Effector CD4-positive, alpha-beta T cell (primary cell): ENCODE data around the gene MET.
"Not testable (repeated sequence)": the region's sequence is repeated elsewhere in the genome, so short reads cannot be mapped to it uniquely, and the experiment has no call there.

Source experiments
- DNase-seq: peaks from one replicate; pipeline ENCODE4 v3.0.0-alpha.2; 2020

The MET gene

GRCh38 chr7:116730097-116731022 is 58.4 kb downstream of the MET start:
- no peak for DNase-seq

GRCh38 chr7:116731023-116731395 is 59.0 kb downstream of the MET start:
- no peak for DNase-seq

- DNase-seq, result no peak
These were observed 59.7 kb downstream of the MET start for GRCh38 chr7:116731445-116732335.

- no peak for DNase-seq
These were observed 61.0 kb downstream of the MET start for GRCh38 chr7:116732788-116733694.

- DNase-seq, result no peak
These were observed 62.1 kb downstream of the MET start for GRCh38 chr7:116733924-116734580.

- no peak for DNase-seq
These were observed 62.7 kb downstream of the MET start for GRCh38 chr7:116734710-116735109.

- no peak for DNase-seq
These were observed 65.1 kb downstream of the MET start for GRCh38 chr7:116736927-116737715.

- no peak for DNase-seq
These were observed 66.4 kb downstream of the MET start for GRCh38 chr7:116738378-116738777.

GRCh38 chr7:116739307-116739706 is 67.3 kb downstream of the MET start:
- no peak for DNase-seq

GRCh38 chr7:116740231-116740630 is 68.2 kb downstream of the MET start:
- no peak for DNase-seq

- no peak for DNase-seq
These were observed 68.9 kb downstream of the MET start for GRCh38 chr7:116740755-116741462.

GRCh38 chr7:116741625-116742316 is 69.8 kb downstream of the MET start:
- DNase-seq, result no peak

- DNase-seq, result no peak
These were observed 70.6 kb downstream of the MET start for GRCh38 chr7:116742641-116743040.

- not testable (repeated sequence) for DNase-seq
These were observed 71.8 kb downstream of the MET start for GRCh38 chr7:116743835-116744234.

- not testable (repeated sequence) for DNase-seq
These were observed 74.4 kb downstream of the MET start for GRCh38 chr7:116746388-116746787.

GRCh38 chr7:116751070-116751469 is 79.1 kb downstream of the MET start:
- DNase-seq, result not testable (repeated sequence)

- no peak for DNase-seq
These were observed 80.5 kb downstream of the MET start for GRCh38 chr7:116752305-116753074.

GRCh38 chr7:116753130-116753529 is 81.1 kb downstream of the MET start:
- DNase-seq, result no peak

GRCh38 chr7:116754186-116754585 is 82.2 kb downstream of the MET start:
- no peak for DNase-seq
